Measurements from ENCODE around the gene KANSL1.
"Not testable (repeated sequence)": the region's sequence is repeated elsewhere in the genome, so short reads cannot be mapped to it uniquely, and the experiment has no call there.

KANSL1 gene

DNA sequence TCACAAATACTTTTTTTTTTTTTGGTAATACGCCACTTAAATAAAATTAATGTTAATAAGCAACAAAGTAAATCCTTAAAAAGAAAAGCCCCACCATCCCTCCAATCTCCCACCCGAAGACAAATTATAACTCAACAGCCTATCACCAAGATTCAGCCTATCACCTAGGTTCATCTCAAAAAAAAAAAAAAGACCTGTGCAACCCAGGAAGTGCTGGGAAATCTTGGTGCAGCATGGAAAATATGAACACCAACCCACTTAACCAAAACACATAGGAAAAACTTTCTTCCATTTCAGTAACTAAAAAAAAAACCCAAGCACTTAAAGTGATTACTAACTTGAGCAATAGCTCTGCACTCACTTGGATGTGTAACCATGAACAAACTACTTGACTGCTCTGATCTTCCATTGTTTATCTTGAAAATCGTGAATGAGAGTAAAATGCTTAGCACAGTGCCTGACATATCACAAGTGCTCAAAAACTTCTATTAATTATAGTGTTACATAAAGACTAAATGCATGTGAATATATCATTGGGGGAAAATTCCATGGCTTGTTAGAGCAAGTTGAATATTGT is 103.8 kb downstream of the KANSL1 start:
- H3K27ac ChIP-seq, result no peak overlapping the region
- TF ChIP-seq, protein P1, sequence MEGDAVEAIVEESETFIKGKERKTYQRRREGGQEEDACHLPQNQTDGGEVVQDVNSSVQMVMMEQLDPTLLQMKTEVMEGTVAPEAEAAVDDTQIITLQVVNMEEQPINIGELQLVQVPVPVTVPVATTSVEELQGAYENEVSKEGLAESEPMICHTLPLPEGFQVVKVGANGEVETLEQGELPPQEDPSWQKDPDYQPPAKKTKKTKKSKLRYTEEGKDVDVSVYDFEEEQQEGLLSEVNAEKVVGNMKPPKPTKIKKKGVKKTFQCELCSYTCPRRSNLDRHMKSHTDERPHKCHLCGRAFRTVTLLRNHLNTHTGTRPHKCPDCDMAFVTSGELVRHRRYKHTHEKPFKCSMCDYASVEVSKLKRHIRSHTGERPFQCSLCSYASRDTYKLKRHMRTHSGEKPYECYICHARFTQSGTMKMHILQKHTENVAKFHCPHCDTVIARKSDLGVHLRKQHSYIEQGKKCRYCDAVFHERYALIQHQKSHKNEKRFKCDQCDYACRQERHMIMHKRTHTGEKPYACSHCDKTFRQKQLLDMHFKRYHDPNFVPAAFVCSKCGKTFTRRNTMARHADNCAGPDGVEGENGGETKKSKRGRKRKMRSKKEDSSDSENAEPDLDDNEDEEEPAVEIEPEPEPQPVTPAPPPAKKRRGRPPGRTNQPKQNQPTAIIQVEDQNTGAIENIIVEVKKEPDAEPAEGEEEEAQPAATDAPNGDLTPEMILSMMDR (conservative IDR thresholded peaks at IDR 0.05), result no peak
- TF ChIP-seq ZFX (IDR thresholded peaks at IDR 0.05), result no peak

DNA sequence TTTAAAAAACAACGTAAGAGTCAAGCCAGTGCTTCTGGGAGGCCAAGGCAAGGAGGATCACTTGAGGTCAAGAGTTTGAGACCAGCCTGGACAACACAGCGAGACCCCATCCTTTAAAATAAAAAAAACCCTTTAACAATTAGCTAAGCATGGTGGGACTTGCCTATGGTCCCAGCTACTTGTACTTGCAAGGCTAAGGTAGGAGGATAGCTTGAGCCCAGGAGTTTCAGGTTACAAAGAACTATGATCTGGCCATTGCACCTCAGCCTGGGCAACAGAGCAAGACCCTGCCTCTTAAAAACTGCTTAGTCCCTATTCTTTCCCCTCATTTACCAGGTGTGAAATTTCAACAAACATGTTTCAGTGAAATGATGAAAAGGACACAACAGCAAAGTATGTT is 104.6 kb downstream of the KANSL1 start:
- H3K27ac ChIP-seq, result no peak overlapping the region
- no peak for TF ChIP-seq ZFX (IDR thresholded peaks at IDR 0.05)
- TF ChIP-seq, protein P1 (conservative IDR thresholded peaks at IDR 0.05), result no peak

DNA sequence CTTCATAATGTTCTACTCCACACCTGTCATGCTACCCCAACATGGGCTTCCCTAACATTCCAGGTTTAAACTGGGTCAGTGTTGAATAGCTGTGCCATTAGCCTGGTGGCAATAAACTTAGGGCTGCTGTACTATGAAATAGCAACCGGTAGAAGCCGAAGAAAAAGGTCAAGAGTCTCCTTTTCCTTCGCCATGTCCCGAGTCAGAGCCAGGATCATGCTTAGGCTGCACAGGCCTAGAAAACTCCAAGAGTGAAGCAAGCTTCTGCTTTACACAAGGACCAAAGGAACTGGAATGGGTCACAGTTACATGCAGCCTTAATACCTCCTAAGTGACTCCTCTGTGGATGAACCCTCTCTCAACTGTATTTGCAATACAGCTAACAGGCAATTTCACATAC is 105.4 kb downstream of the KANSL1 start:
- H3K27ac ChIP-seq, result not testable (repeated sequence)

DNA sequence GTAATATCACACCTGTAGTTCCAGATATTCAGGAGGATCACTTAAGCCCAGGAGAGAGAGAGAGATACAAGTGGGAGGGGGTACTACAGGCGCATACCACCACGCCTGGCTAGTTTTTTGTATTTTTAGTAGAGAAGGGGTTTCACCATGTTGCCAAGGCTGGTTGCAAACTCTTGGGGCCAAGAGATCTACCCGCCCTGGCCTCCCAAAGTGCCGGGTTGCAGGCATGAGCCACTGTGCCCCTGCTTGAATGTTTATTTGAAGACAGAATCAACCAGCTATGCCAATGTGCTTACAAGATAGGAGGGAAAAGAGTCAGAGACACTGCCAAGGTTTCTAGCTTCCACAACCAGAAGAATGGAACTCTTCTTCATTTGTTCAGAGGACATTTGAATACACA is 106.4 kb downstream of the KANSL1 start:
- H3K27ac ChIP-seq, result no peak overlapping the region
- TF ChIP-seq, protein P1 (conservative IDR thresholded peaks at IDR 0.05), result no peak
- no peak for TF ChIP-seq ZFX (IDR thresholded peaks at IDR 0.05)

DNA sequence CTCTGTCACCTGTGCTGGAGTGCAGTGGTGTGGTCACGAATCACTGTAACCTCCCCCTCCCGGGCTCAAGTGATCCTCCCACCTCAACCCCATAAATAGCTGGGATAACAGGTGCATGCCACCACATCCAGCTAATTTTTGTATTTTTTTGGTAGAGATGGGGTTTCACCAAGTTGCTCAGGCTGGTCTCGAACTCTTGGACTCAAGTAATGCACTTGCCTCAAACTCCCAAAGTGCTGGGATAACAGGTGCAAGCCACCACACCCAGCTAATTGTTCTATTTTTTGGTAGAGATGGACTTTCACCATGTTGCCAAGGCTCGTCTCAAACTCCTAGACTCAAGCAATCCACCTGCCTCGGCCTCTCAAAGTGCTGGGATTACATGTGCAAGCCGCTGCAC is 107.7 kb downstream of the KANSL1 start:
- no peak for TF ChIP-seq ZFX (IDR thresholded peaks at IDR 0.05)
- TF ChIP-seq, protein P1 (conservative IDR thresholded peaks at IDR 0.05), result no peak

DNA sequence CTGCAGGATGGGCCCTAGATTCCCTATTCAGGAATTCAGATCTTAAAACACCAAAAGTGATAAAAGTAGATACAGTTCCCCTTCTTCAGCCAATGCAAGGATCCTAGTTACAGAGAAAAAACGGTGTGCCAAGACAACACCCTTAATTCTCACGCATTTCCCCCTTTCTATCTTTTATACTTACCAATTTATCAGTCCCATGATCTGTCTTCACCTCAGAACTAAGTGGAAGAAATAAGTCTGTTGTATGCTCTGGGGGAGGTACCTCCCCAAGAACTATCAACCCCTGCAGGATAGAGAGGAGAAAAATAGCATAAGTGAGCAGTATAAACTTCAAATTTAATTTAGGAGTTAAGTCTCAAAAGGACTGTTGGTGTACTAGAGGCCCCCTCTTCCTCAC is 111.0 kb downstream of the KANSL1 start:
- no peak overlapping the region for H3K27ac ChIP-seq
- TF ChIP-seq, protein P1 (conservative IDR thresholded peaks at IDR 0.05), result no peak
- no peak for TF ChIP-seq ZFX (IDR thresholded peaks at IDR 0.05)

More for the DNA sequence above, 107.7 kb downstream of the KANSL1 start:
- H3K27ac ChIP-seq, result no peak overlapping the region

DNA sequence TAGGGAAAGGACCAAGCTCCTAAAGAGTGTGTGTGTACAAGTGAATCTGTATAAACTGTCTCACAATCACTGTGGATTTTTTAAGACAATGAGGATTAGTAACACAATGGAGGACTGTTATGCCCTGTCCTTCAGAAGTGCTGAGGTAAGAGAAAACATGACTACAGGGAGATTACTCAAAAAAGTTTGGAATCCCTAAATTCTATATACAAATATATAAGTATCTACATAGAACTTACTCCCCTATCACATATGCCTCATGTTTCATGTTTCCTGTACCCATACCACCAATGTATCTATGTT is 112.3 kb downstream of the KANSL1 start:
- TF ChIP-seq, protein P1 (conservative IDR thresholded peaks at IDR 0.05), result no peak
- TF ChIP-seq ZFX (IDR thresholded peaks at IDR 0.05), result no peak
- no peak overlapping the region for H3K27ac ChIP-seq
